AG04450 (cell line): ENCODE results near the gene INTS2. TPM values are rescaled to one million over a fixed set of nuclear protein-coding genes. Genes with fewer than 3 reads are reported as not detected.

ENCODE experiments used
- CTCF ChIA-PET: fragments of 300-600, 350-600 bp; formaldehyde crosslinking; extraction: SDS; loops from one replicate; lab custom pipeline; 2022; ENCODE audit warnings: antibody characterized with exemption, inconsistent platforms; lab: Charles Lee
- POLR2A ChIA-PET: fragments of 350-600 bp; formaldehyde crosslinking; extraction: SDS; loops from one replicate; lab custom pipeline; 2021; ENCODE audit warnings: antibody characterized with exemption, inconsistent platforms; lab: Yijun Ruan, JAX
- DNase-seq: peaks from one replicate; pipeline ENCODE4 v3.0.0-alpha.2; 2011; ENCODE audit warnings: low read depth, low spot score
- H3K27ac ChIP-seq: one replicate; pipeline ENCODE4 v1.5.1; 2012; ENCODE audit warnings: low read depth, low read length, control low read depth
- H3K27me3 ChIP-seq: one replicate; pipeline ENCODE4 v1.6.0; 2012; ENCODE audit warnings: low read length; ENCODE audit not compliant: control insufficient read depth, insufficient read depth
- H3K4me3 ChIP-seq: 2 replicates; pipeline ENCODE4 v1.5.1; 2011; ENCODE audit warnings: mild to moderate bottlenecking, low read depth, low read length, control low read depth
- H3K9me3 ChIP-seq: 2 replicates; pipeline ENCODE4 v1.5.1; 2012; ENCODE audit warnings: low read length; ENCODE audit not compliant: control insufficient read depth, insufficient read depth
- CTCF ChIP-seq: IDR thresholded peaks from 2 replicates; pipeline ENCODE4 v1.5.1; 2011; ENCODE audit warnings: low read depth, low read length, control low read depth, inconsistent platforms
- polyA plus RNA-seq: library from polyadenylated mRNA; depleted of rRNA; stranded (reverse); fragments of >200 nt; gene quantifications from 2 replicates; pipeline ENCODE4 v1.2.3, GENCODE V29; 2011

The INTS2 gene
- polyA plus RNA-seq, 1 experiment, result 10.4 TPM

GRCh38 chr17:61834610-61835009 is 93.2 kb downstream of the INTS2 start:
- Histone ChIP-seq H3K4me3 (no peak overlapping the region), H3K27me3 (no peaks in the 10 kb centered on the region), H3K9me3 (no peaks in the 10 kb centered on the region), H3K27ac (no peak overlapping the region)
- ChIA-PET POLR2A (no interaction called here), CTCF (interaction anchor here (0.9 to 2.9 kb wide), 5 partner anchors 197 to 423 kb away, joined by 3 to 37 read pairs (median 4); no protein-coding TSS in a partner anchor)
- no peak for DNase-seq
- TF ChIP-seq CTCF, result no peak

- no peak for TF ChIP-seq CTCF
- ChIA-PET POLR2A (interaction anchor here (0.6 kb wide), 1 partner anchor 246 kb away, joined by 6 read pairs; no protein-coding TSS in a partner anchor), CTCF (interaction anchor here (0.9 to 2.9 kb wide), 5 partner anchors 196 to 422 kb away, joined by 3 to 37 read pairs (median 4); no protein-coding TSS in a partner anchor)
- H3K27ac ChIP-seq, result no peak overlapping the region
- H3K4me3 ChIP-seq, result no peak overlapping the region
- H3K27me3 ChIP-seq, result no peaks in the 10 kb centered on the region
- DNase-seq, result no peak
- H3K9me3 ChIP-seq, result no peaks in the 10 kb centered on the region
These were observed 94.1 kb downstream of the INTS2 start for GRCh38 chr17:61833536-61834193.

GRCh38 chr17:61832463-61832862 is 95.3 kb downstream of the INTS2 start:
- H3K27ac ChIP-seq, result no peak overlapping the region
- H3K9me3 ChIP-seq, result no peaks in the 10 kb centered on the region
- no peaks in the 10 kb centered on the region for H3K27me3 ChIP-seq
- H3K4me3 ChIP-seq, result no peak overlapping the region
- CTCF ChIA-PET, result interaction anchor here (2.9 kb wide), 1 partner anchor 197 kb away, joined by 37 read pairs; no protein-coding TSS in a partner anchor
- TF ChIP-seq CTCF, result no peak
- no peak for DNase-seq
- POLR2A ChIA-PET, result no interaction called here

GRCh38 chr17:61831099-61831498 is 96.7 kb downstream of the INTS2 start:
- ChIA-PET CTCF (no interaction called here), POLR2A (no interaction called here)
- Histone ChIP-seq H3K27ac (no peak overlapping the region), H3K9me3 (no peaks in the 10 kb centered on the region), H3K4me3 (no peak overlapping the region), H3K27me3 (no peaks in the 10 kb centered on the region)
- TF ChIP-seq CTCF, result no peak
- no peak for DNase-seq

GRCh38 chr17:61828694-61829093 is 99.1 kb downstream of the INTS2 start:
- no peak overlapping the region for H3K4me3 ChIP-seq
- TF ChIP-seq CTCF, result no peak
- POLR2A ChIA-PET, result no interaction called here
- H3K27ac ChIP-seq, result no peak overlapping the region
- no peak for DNase-seq
- no peaks in the 10 kb centered on the region for H3K27me3 ChIP-seq
- CTCF ChIA-PET, result interaction anchor here (2.2 kb wide), 1 partner anchor 8 kb away, joined by 9 read pairs; no protein-coding TSS in a partner anchor
- no peaks in the 10 kb centered on the region for H3K9me3 ChIP-seq
